HG03558 (cell line): ENCODE data around the gene ILDR1.
A peak's percentile ranks its signal among the peaks of the same experiment; 100 is the strongest.

Experiments used
- ATAC-seq: cut with Tn5 transposase; IDR thresholded peaks from one replicate; pipeline ENCODE4 v1.9.1; 2021; ENCODE audit warnings: moderate number of reproducible peaks; ENCODE audit not compliant: unreplicated experiment; ENCODE audit errors: extremely low read depth

The ILDR1 gene

GRCh38 chr3:122021037-122021436 lies 1.0 kb downstream of the ILDR1 start:
- no peak for ATAC-seq

- no peak for ATAC-seq
Observed at GRCh38 chr3:122019493-122019892, 2.6 kb downstream of the ILDR1 start.

GRCh38 chr3:122014741-122015140 lies 7.3 kb downstream of the ILDR1 start:
- ATAC-seq, result peak; percentile 70

GRCh38 chr3:122013448-122013925 lies 8.6 kb downstream of the ILDR1 start:
- no peak for ATAC-seq

GRCh38 chr3:122012821-122013220 lies 9.2 kb downstream of the ILDR1 start:
- no peak for ATAC-seq

GRCh38 chr3:122011396-122011795 lies 10.7 kb downstream of the ILDR1 start:
- ATAC-seq, result no peak

GRCh38 chr3:122010506-122010905 lies 11.5 kb downstream of the ILDR1 start:
- no peak for ATAC-seq

- no peak for ATAC-seq
Observed at GRCh38 chr3:122008166-122008565, 13.9 kb downstream of the ILDR1 start.

- no peak for ATAC-seq
Observed at GRCh38 chr3:122006267-122006666, 15.8 kb downstream of the ILDR1 start.

- ATAC-seq, result no peak
Observed at GRCh38 chr3:122004991-122005565, 17.0 kb downstream of the ILDR1 start.

- no peak for ATAC-seq
Observed at GRCh38 chr3:122004107-122004506, 17.9 kb downstream of the ILDR1 start.

- no peak for ATAC-seq
Observed at GRCh38 chr3:122003606-122004005, 18.4 kb downstream of the ILDR1 start.

GRCh38 chr3:122003112-122003511 lies 18.9 kb downstream of the ILDR1 start:
- no peak for ATAC-seq

GRCh38 chr3:122002611-122003010 lies 19.4 kb downstream of the ILDR1 start:
- ATAC-seq, result no peak

GRCh38 chr3:122001892-122002291 lies 20.2 kb downstream of the ILDR1 start:
- ATAC-seq, result no peak

- no peak for ATAC-seq
Observed at GRCh38 chr3:122000936-122001605, 21.0 kb downstream of the ILDR1 start.

- ATAC-seq, result no peak
Observed at GRCh38 chr3:121999931-122000330, 22.1 kb downstream of the ILDR1 start.

GRCh38 chr3:121998611-121999473 lies 23.2 kb downstream of the ILDR1 start:
- ATAC-seq, result no peak

GRCh38 chr3:121998030-121998580 lies 23.9 kb downstream of the ILDR1 start:
- no peak for ATAC-seq

GRCh38 chr3:121997372-121997771 lies 24.7 kb downstream of the ILDR1 start:
- no peak for ATAC-seq

GRCh38 chr3:121996441-121996840 lies 25.6 kb downstream of the ILDR1 start:
- no peak for ATAC-seq
